K562 (cell line): ENCODE measurements around the gene SLC37A4. TPM values are rescaled to one million over a fixed set of nuclear protein-coding genes. Genes with fewer than 3 reads are reported as not detected.

Source experiments
- FOXP4 ChIP-seq: sonication (generic); formaldehyde crosslinking; IDR thresholded peaks from 2 replicates; pipeline ENCODE4 v1.8.0; 2022; ENCODE audit warnings: mild to moderate bottlenecking, missing genetic modification reagents, borderline replicate concordance
- MGA ChIP-seq: fragments of 450-650 bp; IDR thresholded peaks from 2 replicates; pipeline ENCODE4 v1.6.1; 2016; ENCODE audit warnings: mild to moderate bottlenecking, moderate library complexity
- TAF15 ChIP-seq: fragments of 200-400 bp; formaldehyde crosslinking; IDR thresholded peaks from 2 replicates; pipeline ENCODE4 v1.6.1; 2017; ENCODE audit warnings: mild to moderate bottlenecking, low read depth, low read length, moderate library complexity
- ZNF280B ChIP-seq: fragments of 250-450 bp; sonication (Bioruptor Pico); IDR thresholded peaks from 2 replicates; pipeline ENCODE4 v1.5.1; 2021; ENCODE audit warnings: mild to moderate bottlenecking
- polyA plus RNA-seq, 8 experiments: library from polyadenylated mRNA; depleted of rRNA in 4 of 8; stranded (reverse) in 5 of 8; unstranded in 3 of 8; fragments of >200 nt; fragmentation: Nextera tagmentation in 2 of 8; fragmentation: Illumina TruSeq in 1 of 8; extraction: Ambion mirVana in 2 of 8; extraction: Trizol in 1 of 8; gene quantifications; 2 replicates each; pipeline versions ENCODE4 v1.2.1 to v1.2.3, GENCODE V29; 2011 to 2014; ENCODE audit warnings: inconsistent platforms in 1 of 8, missing spikeins in 1 of 8
- total RNA-seq, 7 experiments: library from RNA; depleted of rRNA in 6 of 7; stranded (reverse); fragments of >200 nt in 6 of 7; fragmentation: Illumina TruSeq in 2 of 7; extraction: Trizol in 2 of 7; gene quantifications; 2 replicates each; pipeline versions ENCODE4 v1.2.1 to v1.2.3, GENCODE V29; 2011 to 2021; ENCODE audit warnings: low replicate concordance in 1 of 7

The SLC37A4 gene
- total and polyA plus RNA-seq, 9 of the 15 experiments (the other 6 are each of a cell fraction or from before 2014, with no cell fraction given), result 24.7 to 73.9 (median 40.7) TPM

- TF ChIP-seq MGA, result no peak
- TF ChIP-seq TAF15, result no peak
- TF ChIP-seq FOXP4 (CRISPR knock-in tag), result no peak
- TF ChIP-seq ZNF280B (CRISPR knock-in tag), result no peak
- TF ChIP-seq, all 486 proteins: peak for 0
Measured at GRCh38 chr11:119026970-119027369, 3.7 kb downstream of the SLC37A4 start (continued).
